ENCODE data around the gene ATF7. TPM values are rescaled to one million over a fixed set of nuclear protein-coding genes. Genes with fewer than 3 reads are reported as not detected.

ATF7 gene
- total and polyA plus RNA-seq, 2 of the 4 experiments (the other 2 are of a cell fraction), result 7.0 to 16.3 TPM

DNA sequence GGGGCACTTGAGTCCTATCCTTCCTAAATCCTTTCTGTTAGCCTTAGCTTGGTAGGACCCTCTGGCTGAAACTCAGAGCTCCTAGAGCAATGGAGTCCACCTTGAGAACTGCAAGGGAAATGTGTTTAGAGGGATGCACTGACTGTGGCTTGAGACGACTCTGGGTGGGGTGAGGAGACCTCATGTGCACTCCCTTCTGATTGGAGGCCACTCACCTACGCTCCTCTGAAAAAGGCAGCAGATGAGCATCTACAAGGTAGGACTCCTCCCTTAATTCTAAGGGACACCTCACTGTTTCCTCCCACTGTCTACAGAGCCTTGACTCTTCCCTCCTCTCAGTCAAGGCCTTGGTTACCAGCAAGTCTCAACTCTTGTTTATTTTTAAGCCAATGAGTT is 127.9 kb downstream of the ATF7 start:
- peaks cover 3% of the 10 kb centered on the region for H4K20me1 ChIP-seq (ENCODE audit: insufficient read depth, low read length)
- no peak overlapping the region for H3K56ac ChIP-seq (ENCODE audit: extremely low read depth, insufficient read depth, low read length)
- peak overlapping the region; percentile 95; the same call in 1 of the 2 replicates for H3K9ac ChIP-seq (ENCODE audit: low read depth, low read length)
- no peak overlapping the region for H2BK15ac ChIP-seq (ENCODE audit: low read depth, low read length)
- H2AFZ ChIP-seq (replicated peaks; ENCODE audit: low read length, poor library complexity), result no peak overlapping the region
- H3K79me1 ChIP-seq (ENCODE audit: low read depth in 1 of 2, low read length in 2 of 2), result peaks cover 29 to 81% of the 10 kb centered on the region in 2 experiments; a peak in 3 of 4 replicates
- peak overlapping the region; percentile 93 for H3K4ac ChIP-seq (ENCODE audit: low read depth, low read length)
- CTCF ChIA-PET, result interaction anchor here (1.0 kb wide), 1 partner anchor 24 kb away, joined by 3 read pairs; no protein-coding TSS in a partner anchor
- no TSS peak for BruUV-seq (replicated peaks)
- H4K8ac ChIP-seq (ENCODE audit: low read depth in 2 of 2, low read length in 2 of 2), result peak overlapping the region in 1 of 2 experiments; percentile 91; a peak in 1 of 4 replicates
- peak overlapping the region; percentile 75 for H3K4me2 ChIP-seq (ENCODE audit: low read depth, low read length)
- no peaks in the 10 kb centered on the region for H3K27me3 ChIP-seq (ENCODE audit: control insufficient read depth, insufficient read depth, low read length)
- H2BK5ac ChIP-seq (ENCODE audit: low read depth, low read length, poor library complexity, severe bottlenecking), result no peak overlapping the region
- H3K9me1 ChIP-seq (ENCODE audit: insufficient read depth, low read length), result peaks cover 47% of the 10 kb centered on the region
- H3K4me3 ChIP-seq (ENCODE audit: insufficient read depth, low read depth, low read length), result peak overlapping the region; percentile 64
- H3K23ac ChIP-seq (ENCODE audit: low read depth, low read length), result peak overlapping the region; percentile 73; the same call in 1 of the 2 replicates
- peak overlapping the region; percentile 95 for H2AK5ac ChIP-seq (ENCODE audit: low read depth, low read length)
- intact Hi-C loops (cut with micrococcal nuclease) (no loop called here), in situ Hi-C loops (cut with MboI; ENCODE audit: low sequenced_read_pairs) (no loop called here), dilution Hi-C loops (cut with HindIII; ENCODE audit: low sequenced_read_pairs, unreplicated experiment) (no loop called here)
- H3K4me1 ChIP-seq (ENCODE audit: control insufficient read depth, insufficient read depth, low read length), result peaks cover 25% of the 10 kb centered on the region
- ATAC-seq (ENCODE audit: low read depth), result no peak
- no peak overlapping the region for H2BK120ac ChIP-seq (ENCODE audit: low read depth, low read length)
- peak overlapping the region; percentile 57; the same call in 1 of the 2 replicates for H4K91ac ChIP-seq (ENCODE audit: insufficient read depth, low read depth, low read length)
- H3K27ac ChIP-seq (ENCODE audit: insufficient read depth, low read length), result peak overlapping the region; percentile 92; the same call in 1 of the 2 replicates
- H2BK20ac ChIP-seq (ENCODE audit: low read depth, low read length), result no peak overlapping the region
- H3K36me3 ChIP-seq (ENCODE audit: control insufficient read depth, insufficient read depth, low read length), result peaks cover 4% of the 10 kb centered on the region; the same call in 1 of the 2 replicates
- no peaks in the 10 kb centered on the region for H3K9me3 ChIP-seq (ENCODE audit: control insufficient read depth, insufficient read depth, low read length)
- no CpG with 5 or more reads among the region's 2 CpGs for WGBS, 2 experiments (ENCODE audit: extremely low coverage in 2 of 2, insufficient read length in 1 of 2)
- peak overlapping the region; percentile 99 for H2AK9ac ChIP-seq (replicated peaks; ENCODE audit: low read depth, low read length, poor library complexity)
- POLR2A ChIA-PET (ENCODE audit: unreplicated experiment), result interaction anchor here (0.9 kb wide), 1 partner anchor 15 kb away, joined by 5 read pairs; no protein-coding TSS in a partner anchor
- H3K18ac ChIP-seq (ENCODE audit: low read depth, low read length), result no peak overlapping the region
- TF ChIP-seq SMC3 (IDR thresholded peaks at IDR 0.05; ENCODE audit: low read depth, low read length) (no peak), POLR2A (IDR thresholded peaks at IDR 0.05; ENCODE audit: low read depth, low read length) (no peak), RCOR1 (IDR thresholded peaks at IDR 0.05; ENCODE audit: insufficient replicate concordance, low read length) (no peak), FOS (IDR thresholded peaks at IDR 0.05; ENCODE audit: low read depth, low read length) (no peak), MAFK (IDR thresholded peaks at IDR 0.05; ENCODE audit: low read depth, low read length) (no peak), MAZ (IDR thresholded peaks at IDR 0.05; ENCODE audit: borderline replicate concordance, low read depth, low read length) (no peak), CHD1 (IDR thresholded peaks at IDR 0.05; ENCODE audit: low read depth, low read length) (no peak), MXI1 (IDR thresholded peaks at IDR 0.05; ENCODE audit: borderline replicate concordance, low read depth, low read length) (no peak), NFE2L2 (IDR thresholded peaks at IDR 0.05; ENCODE audit: low read depth, low read length) (no peak), RFX5 (IDR thresholded peaks at IDR 0.05; ENCODE audit: low read depth, low read length) (no peak), RAD21 (IDR thresholded peaks at IDR 0.05; ENCODE audit: low read length) (no peak)
- TF ChIP-seq, protein P1, sequence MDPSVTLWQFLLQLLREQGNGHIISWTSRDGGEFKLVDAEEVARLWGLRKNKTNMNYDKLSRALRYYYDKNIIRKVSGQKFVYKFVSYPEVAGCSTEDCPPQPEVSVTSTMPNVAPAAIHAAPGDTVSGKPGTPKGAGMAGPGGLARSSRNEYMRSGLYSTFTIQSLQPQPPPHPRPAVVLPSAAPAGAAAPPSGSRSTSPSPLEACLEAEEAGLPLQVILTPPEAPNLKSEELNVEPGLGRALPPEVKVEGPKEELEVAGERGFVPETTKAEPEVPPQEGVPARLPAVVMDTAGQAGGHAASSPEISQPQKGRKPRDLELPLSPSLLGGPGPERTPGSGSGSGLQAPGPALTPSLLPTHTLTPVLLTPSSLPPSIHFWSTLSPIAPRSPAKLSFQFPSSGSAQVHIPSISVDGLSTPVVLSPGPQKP (IDR thresholded peaks at IDR 0.05; ENCODE audit: borderline replicate concordance, low read depth, low read length), result no peak
- TF ChIP-seq, protein P2, sequence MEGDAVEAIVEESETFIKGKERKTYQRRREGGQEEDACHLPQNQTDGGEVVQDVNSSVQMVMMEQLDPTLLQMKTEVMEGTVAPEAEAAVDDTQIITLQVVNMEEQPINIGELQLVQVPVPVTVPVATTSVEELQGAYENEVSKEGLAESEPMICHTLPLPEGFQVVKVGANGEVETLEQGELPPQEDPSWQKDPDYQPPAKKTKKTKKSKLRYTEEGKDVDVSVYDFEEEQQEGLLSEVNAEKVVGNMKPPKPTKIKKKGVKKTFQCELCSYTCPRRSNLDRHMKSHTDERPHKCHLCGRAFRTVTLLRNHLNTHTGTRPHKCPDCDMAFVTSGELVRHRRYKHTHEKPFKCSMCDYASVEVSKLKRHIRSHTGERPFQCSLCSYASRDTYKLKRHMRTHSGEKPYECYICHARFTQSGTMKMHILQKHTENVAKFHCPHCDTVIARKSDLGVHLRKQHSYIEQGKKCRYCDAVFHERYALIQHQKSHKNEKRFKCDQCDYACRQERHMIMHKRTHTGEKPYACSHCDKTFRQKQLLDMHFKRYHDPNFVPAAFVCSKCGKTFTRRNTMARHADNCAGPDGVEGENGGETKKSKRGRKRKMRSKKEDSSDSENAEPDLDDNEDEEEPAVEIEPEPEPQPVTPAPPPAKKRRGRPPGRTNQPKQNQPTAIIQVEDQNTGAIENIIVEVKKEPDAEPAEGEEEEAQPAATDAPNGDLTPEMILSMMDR (conservative IDR thresholded peaks at IDR 0.05; ENCODE audit: low read depth, low read length), result no peak
- peak overlapping the region; percentile 92 for H3K14ac ChIP-seq (replicated peaks; ENCODE audit: low read depth, low read length)
- DNase-seq, result no peak
- no peak overlapping the region for H4K5ac ChIP-seq (ENCODE audit: low read depth, low read length)

Measured in IMR-90 (cell line).